CD8-positive, alpha-beta memory T cell (primary cell): ENCODE data around the gene DHX58. TPM values are rescaled to one million over a fixed set of nuclear protein-coding genes. Genes with fewer than 3 reads are reported as not detected.

Experiments
- CTCF ChIA-PET: fragments of 350-600 bp; sonication (Branson Sonifier 250); formaldehyde crosslinking; loops from one replicate; lab custom pipeline; 2021; ENCODE audit warnings: antibody characterized with exemption; lab: Charles Lee
- POLR2A ChIA-PET: fragments of 350-600 bp; sonication (Branson Sonifier 250); formaldehyde crosslinking; loops from one replicate; lab custom pipeline; 2021; ENCODE audit warnings: antibody characterized with exemption; lab: Charles Lee
- DNase-seq, 5 donors: peaks; one replicate each; pipeline versions ENCODE4 v3.0.0 to v3.0.0-alpha.2; 2020 to 2022; ENCODE audit warnings: mixed read lengths in 1 of 5
- H3K27ac ChIP-seq: one replicate; pipeline ENCODE4 v1.7.0; 2013; ENCODE audit warnings: low read depth, mild to moderate bottlenecking, low read length, moderate library complexity
- H3K27me3 ChIP-seq: 2 replicates; pipeline ENCODE4 v1.7.0; 2013; ENCODE audit warnings: low read length, mild to moderate bottlenecking; ENCODE audit not compliant: insufficient read depth, poor library complexity, severe bottlenecking
- H3K36me3 ChIP-seq: 2 replicates; pipeline ENCODE4 v1.7.0; 2013; ENCODE audit warnings: mild to moderate bottlenecking, low read length, moderate library complexity; ENCODE audit not compliant: insufficient read depth
- H3K4me1 ChIP-seq: 2 replicates; pipeline ENCODE4 v1.7.0; 2013; ENCODE audit warnings: mild to moderate bottlenecking, low read length, moderate library complexity; ENCODE audit not compliant: insufficient read depth
- H3K4me3 ChIP-seq: 2 replicates; pipeline ENCODE4 v1.7.0; 2013; ENCODE audit warnings: mild to moderate bottlenecking, low read length
- H3K9me3 ChIP-seq: 2 replicates; pipeline ENCODE4 v1.7.0; 2013; ENCODE audit warnings: mild to moderate bottlenecking, low read length
- H3K27ac Mint-ChIP-seq, 8 donors: one replicate each; pipeline ENCODE4 v1.8.0; 2020 to 2021; ENCODE audit warnings: mixed read lengths in 8 of 8, mild to moderate bottlenecking in 6 of 8, inconsistent platforms in 3 of 8, moderate library complexity in 3 of 8
- H3K27me3 Mint-ChIP-seq, 2 donors: one replicate each; pipeline ENCODE4 v1.8.0; 2020 to 2021; ENCODE audit warnings: mixed read lengths in 2 of 2, mild to moderate bottlenecking in 1 of 2, moderate library complexity in 1 of 2
- H3K36me3 Mint-ChIP-seq, 3 donors: one replicate each; pipeline ENCODE4 v1.8.0; 2020 to 2021; ENCODE audit warnings: mixed read lengths in 3 of 3, inconsistent platforms in 1 of 3, mild to moderate bottlenecking in 1 of 3
- H3K4me1 Mint-ChIP-seq, 3 donors: one replicate each; pipeline ENCODE4 v1.8.0; 2020 to 2021; ENCODE audit warnings: mixed read lengths in 3 of 3, inconsistent platforms in 1 of 3, mild to moderate bottlenecking in 1 of 3
- H3K4me3 Mint-ChIP-seq, 7 donors: one replicate each; pipeline ENCODE4 v1.8.0; 2020 to 2021; ENCODE audit warnings: mixed read lengths in 7 of 7, mild to moderate bottlenecking in 6 of 7, moderate library complexity in 4 of 7, inconsistent platforms in 2 of 7
- H3K9me3 Mint-ChIP-seq, 5 donors: one replicate each; pipeline ENCODE4 v1.8.0; 2020 to 2022; ENCODE audit warnings: mixed read lengths in 5 of 5, mild to moderate bottlenecking in 3 of 5, moderate library complexity in 2 of 5, inconsistent platforms in 1 of 5
- polyA plus RNA-seq: library from polyadenylated mRNA; unstranded; fragments of 300-500 nt; fragmentation: Illumina TruSeq; gene quantifications from one replicate; pipeline ENCODE4 v1.2.3, GENCODE V29; 2021
- total RNA-seq, 2 experiments: library from RNA; stranded (reverse); gene quantifications; one replicate each; pipeline ENCODE4 v1.2.3, GENCODE V29; 2021

Gene DHX58
- total and polyA plus RNA-seq, 3 experiments from 2014 or later = 8.1 to 10.7 (median 9.7) TPM

DNA sequence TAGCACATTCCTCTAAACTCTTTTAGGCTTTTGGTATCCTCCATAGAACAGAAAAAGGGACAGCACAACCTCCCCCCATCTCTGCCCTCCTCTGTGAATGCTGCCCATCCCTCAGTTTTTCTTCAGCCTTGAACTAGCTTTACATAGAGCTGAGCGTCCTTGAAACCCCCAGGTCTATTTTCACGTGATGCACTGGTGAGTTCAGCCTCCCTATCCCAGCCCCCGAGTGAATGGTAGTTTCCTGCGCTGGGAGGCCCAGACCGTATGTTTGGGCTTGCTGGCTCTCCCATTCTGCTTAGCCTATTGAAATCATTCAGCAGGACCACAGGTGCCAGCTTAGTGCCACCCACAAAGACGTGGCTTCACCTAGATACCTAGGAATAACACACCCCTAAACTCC, 36.7 kb downstream of the DHX58 start:
- peaks cover 8% of the 10 kb centered on the region for H3K4me1 ChIP-seq
- no peak for DNase-seq
- ChIA-PET POLR2A (no interaction called here), CTCF (no interaction called here)
- H3K4me3 ChIP-seq = no peak overlapping the region
- no peaks in the 10 kb centered on the region for H3K9me3 Mint-ChIP-seq
- H3K27ac ChIP-seq = no peak overlapping the region
- peaks cover 13 to 30% of the 10 kb centered on the region in 2 donors for H3K27me3 Mint-ChIP-seq
- peaks cover 0 to 5% (median 0%) of the 10 kb centered on the region in 3 donors for H3K36me3 Mint-ChIP-seq
- no peaks in the 10 kb centered on the region for H3K36me3 ChIP-seq
- H3K27me3 ChIP-seq = peaks cover 9% of the 10 kb centered on the region
- H3K9me3 ChIP-seq = no peaks in the 10 kb centered on the region
- H3K4me3 Mint-ChIP-seq = no peak overlapping the region
- peaks cover 4 to 14% (median 5%) of the 10 kb centered on the region in 3 donors for H3K4me1 Mint-ChIP-seq
- H3K27ac Mint-ChIP-seq = no peak overlapping the region

DNA sequence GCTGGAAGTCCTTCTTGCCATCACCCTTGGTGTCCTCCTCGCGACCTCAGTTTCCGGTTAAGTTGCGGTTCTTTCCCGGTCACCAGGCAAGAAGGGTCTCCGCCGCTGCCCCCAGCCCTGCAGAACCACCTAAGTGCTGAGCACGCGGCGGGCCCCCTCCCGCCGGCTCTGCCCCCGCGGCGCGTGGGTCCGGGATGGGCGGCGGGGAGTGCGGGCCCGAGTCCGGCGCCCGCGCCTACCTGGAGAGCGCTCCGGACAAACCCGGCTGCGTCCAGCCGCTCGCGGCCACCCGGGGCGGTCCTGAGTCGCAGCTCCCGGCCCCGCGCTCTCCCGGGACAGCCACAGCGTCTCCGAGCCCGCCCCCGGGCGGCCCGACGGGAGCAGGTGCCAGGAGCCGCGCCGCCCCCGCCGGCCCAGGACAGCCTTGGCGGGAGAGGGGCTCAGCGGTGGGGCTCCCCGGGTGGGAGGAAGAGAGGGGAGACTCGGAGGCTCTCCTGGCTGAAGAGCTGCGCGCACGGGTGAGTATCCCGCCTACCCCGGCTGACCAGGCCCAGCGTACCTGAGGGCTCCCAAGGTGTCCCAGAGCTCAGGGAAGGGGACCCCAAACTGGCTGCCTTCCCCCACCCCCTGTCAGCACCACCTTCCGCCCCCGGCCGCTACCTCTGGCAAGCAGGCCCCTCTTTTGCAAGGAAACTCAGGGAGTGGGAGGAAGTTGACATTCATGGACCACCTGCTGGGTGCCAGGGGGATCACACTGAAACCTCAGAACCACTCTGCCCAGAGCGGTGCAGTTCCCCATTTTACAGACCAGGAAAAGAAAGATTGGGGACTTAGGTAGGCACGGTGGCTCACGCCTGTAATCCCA, 40.0 kb downstream of the DHX58 start:
- ChIA-PET POLR2A (no interaction called here), CTCF (interaction anchor here (0.6 to 1.4 kb wide), 3 partner anchors 41 to 106 kb away, joined by 3 read pairs; no protein-coding TSS in a partner anchor)
- Mint-ChIP-seq H3K27me3 (peaks cover 15 to 40% of the 10 kb centered on the region in 2 donors), H3K36me3 (peaks cover 0 to 5% (median 0%) of the 10 kb centered on the region in 3 donors), H3K9me3 (no peaks in the 10 kb centered on the region), H3K4me3 (peak overlapping the region in 5 of 7 donors; percentile 44 to 81 (median 62)), H3K4me1 (peaks cover 4 to 14% (median 5%) of the 10 kb centered on the region in 3 donors), H3K27ac (no peak overlapping the region)
- Histone ChIP-seq H3K36me3 (no peaks in the 10 kb centered on the region), H3K27me3 (peaks cover 9% of the 10 kb centered on the region), H3K9me3 (no peaks in the 10 kb centered on the region), H3K4me3 (no peak overlapping the region), H3K4me1 (peaks cover 8% of the 10 kb centered on the region), H3K27ac (no peak overlapping the region)
- DNase-seq = no peak

DNA sequence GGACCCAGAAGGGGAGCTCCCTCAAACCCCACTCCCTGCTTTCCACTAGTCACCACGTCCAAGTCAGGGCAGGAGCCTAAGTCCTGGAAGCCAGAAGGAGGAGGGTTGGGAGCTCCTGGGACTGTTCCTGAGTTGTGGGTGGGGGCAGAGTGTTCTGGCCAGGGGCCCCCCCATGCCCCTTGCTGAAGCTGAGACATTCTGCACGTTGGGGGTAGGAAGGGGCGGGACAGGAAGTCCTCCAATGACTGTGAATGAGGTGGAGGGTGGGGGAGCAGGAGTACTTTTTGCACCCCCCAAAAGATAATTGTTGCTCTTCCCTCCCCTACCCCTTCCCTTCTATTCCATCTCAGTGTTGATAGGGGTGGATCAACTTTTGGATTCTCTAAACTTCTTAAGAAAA, 40.7 kb downstream of the DHX58 start:
- peaks cover 0 to 5% (median 0%) of the 10 kb centered on the region in 3 donors for H3K36me3 Mint-ChIP-seq
- peak overlapping the region in 5 of 7 donors; percentile 37 to 74 (median 55) for H3K4me3 Mint-ChIP-seq
- H3K9me3 Mint-ChIP-seq = no peaks in the 10 kb centered on the region
- H3K27ac ChIP-seq = no peak overlapping the region
- no peak overlapping the region for H3K4me3 ChIP-seq
- peak overlapping the region in 2 of 8 donors; percentile 18 to 64 for H3K27ac Mint-ChIP-seq
- ChIA-PET POLR2A (no interaction called here), CTCF (interaction anchor here (1.2 to 1.4 kb wide), 2 partner anchors 41 to 46 kb away, joined by 3 read pairs; no protein-coding TSS in a partner anchor)
- peaks cover 15 to 40% of the 10 kb centered on the region in 2 donors for H3K27me3 Mint-ChIP-seq
- peaks cover 4 to 14% (median 5%) of the 10 kb centered on the region in 3 donors for H3K4me1 Mint-ChIP-seq
- no peaks in the 10 kb centered on the region for H3K9me3 ChIP-seq
- DNase-seq = no peak
- H3K27me3 ChIP-seq = peaks cover 9% of the 10 kb centered on the region
- peaks cover 8% of the 10 kb centered on the region for H3K4me1 ChIP-seq
- H3K36me3 ChIP-seq = no peaks in the 10 kb centered on the region

DNA sequence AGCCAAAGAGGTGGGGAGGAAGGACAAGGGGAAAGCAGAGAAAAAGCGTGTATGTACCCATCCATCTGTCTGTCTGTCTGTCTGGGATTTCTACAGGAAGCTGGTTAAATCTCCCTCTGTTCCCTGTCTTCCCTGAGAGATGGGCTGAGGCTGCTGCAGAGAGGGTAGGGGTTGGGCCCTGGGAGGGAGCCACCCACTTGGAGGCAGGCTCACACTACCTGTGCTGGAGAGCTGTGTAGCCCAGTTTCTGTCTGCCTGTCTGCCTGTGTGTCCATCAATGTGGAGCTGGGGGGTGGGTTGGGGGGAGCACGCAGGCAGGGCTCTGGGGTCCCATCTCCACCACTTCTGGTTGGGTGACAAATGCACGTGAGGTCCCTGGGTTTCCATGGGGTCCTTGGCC, 43.5 kb downstream of the DHX58 start:
- no peak overlapping the region for H3K4me3 Mint-ChIP-seq
- peaks cover 16 to 35% of the 10 kb centered on the region in 2 donors for H3K27me3 Mint-ChIP-seq
- Histone ChIP-seq H3K27me3 (peaks cover 9% of the 10 kb centered on the region), H3K4me1 (peaks cover 13% of the 10 kb centered on the region), H3K9me3 (no peaks in the 10 kb centered on the region), H3K27ac (no peak overlapping the region), H3K4me3 (no peak overlapping the region), H3K36me3 (no peaks in the 10 kb centered on the region)
- ChIA-PET POLR2A (interaction anchor here (0.6 kb wide), 1 partner anchor 46 kb away, joined by 5 read pairs; no protein-coding TSS in a partner anchor), CTCF (interaction anchor here (1.2 to 5.5 kb wide), 5 partner anchors 15 to 49 kb away, joined by 3 to 57 read pairs (median 6); partner anchors contain the start of gene NKIRAS2)
- H3K36me3 Mint-ChIP-seq = peaks cover 0 to 3% (median 0%) of the 10 kb centered on the region in 3 donors
- no peaks in the 10 kb centered on the region for H3K9me3 Mint-ChIP-seq
- DNase-seq = no peak
- peaks cover 7 to 18% (median 8%) of the 10 kb centered on the region in 3 donors for H3K4me1 Mint-ChIP-seq
- no peak overlapping the region for H3K27ac Mint-ChIP-seq

DNA sequence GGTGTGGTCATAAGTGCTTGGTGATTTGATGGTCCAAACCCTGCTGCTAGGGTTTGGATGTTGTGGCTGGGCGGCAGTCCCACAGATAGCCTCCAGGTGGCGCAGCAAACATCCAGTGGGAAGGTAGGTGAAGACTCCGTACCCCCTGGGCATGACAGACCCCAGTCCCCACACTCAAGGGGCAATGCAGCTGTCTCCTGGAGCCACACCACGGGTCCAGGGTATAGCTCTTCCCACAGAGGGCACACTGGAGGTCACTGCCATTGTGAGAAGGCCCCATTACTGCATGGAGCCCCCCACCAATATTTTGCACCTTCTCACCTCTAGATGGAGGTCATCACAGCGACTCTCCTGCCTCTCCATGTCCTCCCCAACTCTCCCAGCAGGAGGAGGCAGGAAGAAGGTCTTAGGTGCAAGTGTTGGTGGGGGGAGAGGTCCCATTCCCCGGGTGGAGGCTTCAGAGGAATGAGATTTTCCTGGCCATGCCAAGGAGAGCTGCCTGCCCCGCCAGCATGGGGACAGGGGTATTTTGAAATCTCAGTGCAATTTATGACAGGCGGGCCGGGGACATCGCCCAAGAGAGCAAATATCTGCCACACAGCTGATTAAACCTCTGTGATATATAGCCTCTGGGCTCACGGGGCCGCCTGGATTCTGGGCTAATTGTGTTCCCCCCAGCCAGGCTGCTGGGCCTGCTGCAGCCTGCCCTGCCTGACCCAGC, 45.0 kb downstream of the DHX58 start:
- Mint-ChIP-seq H3K9me3 (no peaks in the 10 kb centered on the region), H3K4me1 (peaks cover 9 to 20% (median 13%) of the 10 kb centered on the region in 3 donors), H3K4me3 (no peak overlapping the region), H3K27ac (peak overlapping the region in 1 of 8 donors; percentile 60), H3K27me3 (peaks cover 17 to 24% of the 10 kb centered on the region in 2 donors), H3K36me3 (no peaks in the 10 kb centered on the region)
- DNase-seq = peak; percentile 43 to 78 (median 62)
- Histone ChIP-seq H3K4me3 (no peak overlapping the region), H3K27ac (no peak overlapping the region), H3K4me1 (peaks cover 20% of the 10 kb centered on the region), H3K27me3 (peaks cover 9% of the 10 kb centered on the region), H3K36me3 (no peaks in the 10 kb centered on the region), H3K9me3 (no peaks in the 10 kb centered on the region)
- ChIA-PET CTCF (interaction anchor here (0.9 to 5.5 kb wide), 16 partner anchors 9 to 155 kb away, joined by 3 to 57 read pairs (median 4); partner anchors contain the start of gene NKIRAS2), POLR2A (no interaction called here)

DNA sequence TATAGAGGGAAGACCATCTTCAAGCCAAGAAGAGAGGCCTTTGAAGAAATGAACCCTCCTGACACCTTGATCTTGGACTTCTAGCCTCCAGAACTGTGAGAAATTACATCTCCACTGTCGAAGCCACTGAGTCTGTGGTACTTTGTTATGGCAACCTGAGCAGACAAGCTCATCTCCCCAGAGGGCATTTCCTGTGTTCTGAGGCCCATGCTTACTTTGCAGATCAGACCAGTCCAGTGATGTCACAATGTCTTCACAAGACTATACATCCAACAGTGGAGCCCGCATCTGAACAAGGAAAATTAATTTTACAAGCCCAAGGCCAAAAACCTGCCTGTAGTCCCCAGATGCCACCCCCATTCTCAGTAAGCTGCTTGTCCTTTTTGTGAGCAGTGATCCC, 47.3 kb downstream of the DHX58 start:
- Mint-ChIP-seq H3K27me3 (peaks cover 13 to 14% of the 10 kb centered on the region in 2 donors), H3K36me3 (no peaks in the 10 kb centered on the region), H3K9me3 (no peaks in the 10 kb centered on the region), H3K4me1 (peaks cover 5 to 9% (median 9%) of the 10 kb centered on the region in 3 donors), H3K4me3 (no peak overlapping the region), H3K27ac (peak overlapping the region in 1 of 8 donors; percentile 26)
- peaks cover 12% of the 10 kb centered on the region for H3K4me1 ChIP-seq
- no peaks in the 10 kb centered on the region for H3K27me3 ChIP-seq
- no peak overlapping the region for H3K4me3 ChIP-seq
- H3K36me3 ChIP-seq = no peaks in the 10 kb centered on the region
- ChIA-PET POLR2A (no interaction called here), CTCF (interaction anchor here (0.8 to 5.5 kb wide), 10 partner anchors 15 to 101 kb away, joined by 3 to 57 read pairs (median 3); no protein-coding TSS in a partner anchor)
- H3K27ac ChIP-seq = no peak overlapping the region
- H3K9me3 ChIP-seq = no peaks in the 10 kb centered on the region
- peak in 1 of 5 donors; percentile 54 for DNase-seq

DNA sequence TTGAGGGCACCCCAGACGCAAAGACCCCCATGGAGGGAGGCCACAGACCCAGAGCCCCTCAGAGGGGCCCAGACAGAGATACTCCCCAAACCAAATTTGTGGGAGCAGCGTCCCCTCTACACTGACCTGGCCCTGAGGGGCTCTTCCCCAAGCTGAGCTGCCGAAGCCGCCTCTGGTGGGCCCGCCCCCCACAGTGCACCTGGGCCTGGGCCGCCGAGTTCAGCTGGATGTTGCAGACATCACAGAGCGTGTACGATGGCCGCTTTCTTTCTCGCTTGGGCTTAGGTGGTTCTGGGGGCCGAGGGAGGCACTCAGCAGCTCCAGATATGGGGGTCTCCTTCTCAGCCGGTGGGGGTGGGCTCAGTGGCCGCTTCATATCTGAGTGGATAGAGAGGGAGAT, 49.8 kb downstream of the DHX58 start:
- Histone ChIP-seq H3K36me3 (no peaks in the 10 kb centered on the region), H3K27ac (no peak overlapping the region), H3K4me1 (peaks cover 12% of the 10 kb centered on the region), H3K27me3 (no peaks in the 10 kb centered on the region), H3K4me3 (no peak overlapping the region), H3K9me3 (no peaks in the 10 kb centered on the region)
- Mint-ChIP-seq H3K27ac (no peak overlapping the region), H3K9me3 (no peaks in the 10 kb centered on the region), H3K4me1 (peaks cover 5 to 9% (median 9%) of the 10 kb centered on the region in 3 donors), H3K27me3 (peaks cover 8 to 18% of the 10 kb centered on the region in 2 donors), H3K4me3 (no peak overlapping the region), H3K36me3 (no peaks in the 10 kb centered on the region)
- DNase-seq = no peak
- ChIA-PET CTCF (interaction anchor here (1.6 kb wide), 1 partner anchor 37 kb away, joined by 7 read pairs; no protein-coding TSS in a partner anchor), POLR2A (no interaction called here)
